ENCODE measurements around the gene RALGPS1. TPM values are rescaled to one million over a fixed set of nuclear protein-coding genes. Genes with fewer than 3 reads are reported as not detected.

Gene RALGPS1
- total RNA-seq, 4 donors from 2014 or later = 4.6 to 11.9 (median 10.0) TPM

DNA sequence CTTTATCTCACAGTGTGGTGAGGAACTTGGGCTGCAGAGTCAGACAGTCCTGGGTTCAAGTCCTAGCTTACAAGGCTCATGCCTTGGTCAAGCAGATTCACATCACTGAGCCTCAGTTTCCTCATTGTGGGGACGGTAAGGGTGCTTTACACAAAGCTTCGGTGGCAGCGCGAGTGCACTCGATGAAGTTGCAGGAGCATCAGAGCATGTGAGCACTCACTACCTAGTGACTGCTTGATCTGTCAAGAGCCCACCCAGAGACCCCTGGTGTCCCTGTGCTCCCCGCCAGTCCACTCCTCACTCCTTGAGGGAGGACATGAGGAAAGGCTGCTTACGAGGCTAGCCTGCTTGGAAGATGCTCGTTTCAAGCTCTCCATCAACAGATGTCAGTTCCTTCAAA is 293.8 kb downstream of the RALGPS1 start:
- 96% methylated on average over 4 of the region's 8 CpGs for WGBS
- Histone ChIP-seq H3K36me3 (peaks cover 0 to 3% (median 0%) of the 10 kb centered on the region in 4 donors), H3K9me3 (no peaks in the 10 kb centered on the region), H3K4me3 (no peak overlapping the region), H3K27me3 (no peaks in the 10 kb centered on the region), H3K27ac (replicated peaks in 1 of 4) (no peak overlapping the region), H3K4me1 (peaks cover 5 to 14% (median 10%) of the 10 kb centered on the region in 4 donors)
- intact Hi-C loops (cut with DNase I) = no loop called here
- TF ChIP-seq POLR2A (IDR thresholded peaks at IDR 0.05; ENCODE audit: low read depth) = no peak
- no peak for TF ChIP-seq POLR2AphosphoS5 (IDR thresholded peaks at IDR 0.05)
- TF ChIP-seq, protein P1, sequence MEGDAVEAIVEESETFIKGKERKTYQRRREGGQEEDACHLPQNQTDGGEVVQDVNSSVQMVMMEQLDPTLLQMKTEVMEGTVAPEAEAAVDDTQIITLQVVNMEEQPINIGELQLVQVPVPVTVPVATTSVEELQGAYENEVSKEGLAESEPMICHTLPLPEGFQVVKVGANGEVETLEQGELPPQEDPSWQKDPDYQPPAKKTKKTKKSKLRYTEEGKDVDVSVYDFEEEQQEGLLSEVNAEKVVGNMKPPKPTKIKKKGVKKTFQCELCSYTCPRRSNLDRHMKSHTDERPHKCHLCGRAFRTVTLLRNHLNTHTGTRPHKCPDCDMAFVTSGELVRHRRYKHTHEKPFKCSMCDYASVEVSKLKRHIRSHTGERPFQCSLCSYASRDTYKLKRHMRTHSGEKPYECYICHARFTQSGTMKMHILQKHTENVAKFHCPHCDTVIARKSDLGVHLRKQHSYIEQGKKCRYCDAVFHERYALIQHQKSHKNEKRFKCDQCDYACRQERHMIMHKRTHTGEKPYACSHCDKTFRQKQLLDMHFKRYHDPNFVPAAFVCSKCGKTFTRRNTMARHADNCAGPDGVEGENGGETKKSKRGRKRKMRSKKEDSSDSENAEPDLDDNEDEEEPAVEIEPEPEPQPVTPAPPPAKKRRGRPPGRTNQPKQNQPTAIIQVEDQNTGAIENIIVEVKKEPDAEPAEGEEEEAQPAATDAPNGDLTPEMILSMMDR (IDR thresholded peaks at IDR 0.05) = no peak
- no peak for TF ChIP-seq EP300 (IDR thresholded peaks at IDR 0.05)
- no peak for DNase-seq (ENCODE audit: extremely low spot score)

DNA sequence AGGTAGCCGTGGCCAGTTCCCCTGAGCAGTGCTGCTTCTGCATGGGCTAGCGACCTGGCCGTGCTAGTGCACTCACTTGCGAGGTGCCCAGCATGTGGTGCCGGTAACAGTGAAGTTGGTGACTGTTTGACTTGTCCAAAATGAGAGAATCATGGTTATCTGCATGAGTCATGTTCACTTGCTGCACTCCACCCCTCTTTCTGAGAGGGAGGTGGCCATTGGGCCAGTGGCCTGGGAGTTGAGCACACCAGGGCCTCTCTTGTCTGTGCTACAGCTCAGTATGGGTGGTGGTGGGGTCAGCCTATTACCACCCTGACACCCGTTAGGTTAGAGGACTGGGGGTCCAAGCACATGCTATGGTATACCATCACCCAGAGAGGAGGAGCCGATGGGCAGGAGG is 294.6 kb downstream of the RALGPS1 start:
- TF ChIP-seq EP300 (IDR thresholded peaks at IDR 0.05) = no peak
- no peak for TF ChIP-seq POLR2A (IDR thresholded peaks at IDR 0.05; ENCODE audit: low read depth)
- no peak for TF ChIP-seq POLR2AphosphoS5 (IDR thresholded peaks at IDR 0.05)
- TF ChIP-seq, protein P1 (IDR thresholded peaks at IDR 0.05) = no peak
- intact Hi-C loops (cut with DNase I) = no loop called here
- peaks cover 0 to 3% (median 0%) of the 10 kb centered on the region in 4 donors for H3K36me3 ChIP-seq
- no peak for DNase-seq (ENCODE audit: extremely low spot score)
- H3K27ac ChIP-seq (replicated peaks in 1 of 4) = no peak overlapping the region
- 87% methylated on average over 3 of the region's 7 CpGs for WGBS
- H3K4me3 ChIP-seq = no peak overlapping the region
- no peaks in the 10 kb centered on the region for H3K9me3 ChIP-seq
- H3K27me3 ChIP-seq = no peaks in the 10 kb centered on the region
- H3K4me1 ChIP-seq = peaks cover 5 to 11% (median 9%) of the 10 kb centered on the region in 4 donors

DNA sequence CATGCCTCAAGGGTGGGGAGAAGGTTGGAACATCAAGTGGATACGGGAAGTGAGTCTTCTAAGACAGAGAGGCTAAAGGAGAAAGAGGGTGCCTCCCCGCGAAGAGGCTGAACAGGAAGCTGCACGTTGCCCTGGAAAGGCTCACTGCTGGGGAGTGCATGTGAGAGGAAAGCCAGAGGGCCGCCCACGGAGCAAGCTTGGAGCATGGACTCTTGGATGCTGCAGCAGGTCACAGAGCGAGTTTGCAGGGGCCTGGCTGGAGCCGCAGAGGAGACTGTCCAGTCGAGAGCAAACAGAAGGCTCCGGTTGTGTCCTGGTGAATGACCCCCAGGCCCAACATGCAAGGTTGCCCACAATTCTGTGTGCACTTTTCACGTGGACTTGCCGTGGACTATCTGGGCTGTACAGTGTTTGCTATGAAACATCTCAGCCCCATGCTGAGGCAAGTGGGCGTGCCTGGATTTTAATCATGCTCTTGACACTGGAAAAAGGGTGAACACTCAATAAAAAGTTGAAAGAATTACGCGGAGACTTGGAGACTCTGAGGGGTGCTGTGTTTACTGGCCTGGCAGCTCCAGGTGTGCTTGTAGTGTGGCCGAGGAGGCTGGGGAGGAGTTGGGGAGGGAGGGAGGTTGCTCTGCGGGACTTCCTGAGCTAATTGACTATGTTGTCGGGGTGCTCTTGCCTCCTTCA is 295.5 kb downstream of the RALGPS1 start:
- DNase-seq (ENCODE audit: extremely low spot score) = no peak
- Histone ChIP-seq H3K4me1 (peaks cover 2 to 18% (median 10%) of the 10 kb centered on the region in 4 donors), H3K27me3 (no peaks in the 10 kb centered on the region), H3K4me3 (no peak overlapping the region), H3K36me3 (peaks cover 0 to 3% (median 0%) of the 10 kb centered on the region in 4 donors), H3K9me3 (no peaks in the 10 kb centered on the region), H3K27ac (replicated peaks in 1 of 4) (no peak overlapping the region)
- TF ChIP-seq POLR2A (IDR thresholded peaks at IDR 0.05; ENCODE audit: low read depth) = no peak
- TF ChIP-seq, protein P1 (IDR thresholded peaks at IDR 0.05) = no peak
- no peak for TF ChIP-seq POLR2AphosphoS5 (IDR thresholded peaks at IDR 0.05)
- TF ChIP-seq EP300 (IDR thresholded peaks at IDR 0.05) = no peak
- WGBS = 80% methylated on average over 18 of the region's 18 CpGs
- intact Hi-C loops (cut with DNase I) = no loop called here

- Histone ChIP-seq H3K27me3 (no peaks in the 10 kb centered on the region), H3K27ac (replicated peaks in 1 of 4) (no peak overlapping the region), H3K36me3 (peaks cover 0 to 3% (median 0%) of the 10 kb centered on the region in 4 donors), H3K9me3 (no peaks in the 10 kb centered on the region), H3K4me1 (peaks cover 0 to 10% (median 2%) of the 10 kb centered on the region in 4 donors), H3K4me3 (no peak overlapping the region)
- intact Hi-C loops (cut with DNase I) = no loop called here
- 91% methylated on average over 15 of the region's 20 CpGs for WGBS
- TF ChIP-seq POLR2A (IDR thresholded peaks at IDR 0.05; ENCODE audit: low read depth) (no peak), POLR2AphosphoS5 (IDR thresholded peaks at IDR 0.05) (no peak), EP300 (IDR thresholded peaks at IDR 0.05) (no peak)
- TF ChIP-seq, protein P1 (IDR thresholded peaks at IDR 0.05) = no peak
- DNase-seq (ENCODE audit: extremely low spot score) = no peak
Observed at GRCh38 chr9:127210851-127211730, 296.5 kb downstream of the RALGPS1 start.
